Measurements from ENCODE around the gene KTI12. TPM values are rescaled to one million over a fixed set of nuclear protein-coding genes. Genes with fewer than 3 reads are reported as not detected.

Gene KTI12
- total and polyA plus RNA-seq, 5 donors from 2014 or later: 20.0 to 43.1 (median 39.0) TPM

Other genes starting within 250 kb of the KTI12 start
- gene NRDC, start 155.1 kb downstream of the KTI12 start, total RNA-seq: 143 TPM
- 10 to 100 TPM; 62.4 to 77.3 (median 74.0) TPM for gene NRDC, start 155.1 kb downstream of the KTI12 start, polyA plus RNA-seq
- not detected for gene RAB3B, start 43.1 kb downstream of the KTI12 start, total RNA-seq
- not detected for gene RAB3B, start 43.1 kb downstream of the KTI12 start, polyA plus RNA-seq
- gene TXNDC12, start 21.4 kb upstream of the KTI12 start, total RNA-seq: 39.9 TPM
- gene TXNDC12, start 21.4 kb upstream of the KTI12 start, polyA plus RNA-seq: 100 to 1,000 TPM in 2 of 4 donors, 10 to 100 TPM in 2; 89.8 to 114 (median 95.9) TPM
- gene BTF3L4, start 22.5 kb upstream of the KTI12 start, total RNA-seq: 36.0 TPM
- gene BTF3L4, start 22.5 kb upstream of the KTI12 start, polyA plus RNA-seq: 10 to 100 TPM; 67.3 to 92.9 (median 75.3) TPM
- gene ZFYVE9, start 108.3 kb upstream of the KTI12 start, total RNA-seq: 1.6 TPM
- gene ZFYVE9, start 108.3 kb upstream of the KTI12 start, polyA plus RNA-seq: 1 to 10 TPM in 1 of 4 donors, under 1 TPM in 3; 0.26 to 1.4 (median 0.70) TPM

All from CD4-positive, CD25-positive, alpha-beta regulatory T cell (primary cell).